Activated naive CD4-positive, alpha-beta T cell treated with anti-CD3 and anti-CD28 coated beads, Interleukin-2, amount 10 ng/mL, durations not matched to agents 7 days and 5 days (primary cell): ENCODE results near the gene SOD2.
"Not testable (repeated sequence)": the region's sequence is repeated elsewhere in the genome, so short reads cannot be mapped to it uniquely, and the experiment has no call there.

Experiments used
- CTCF ChIA-PET: fragments of 350-600 bp; sonication (Branson Sonifier 250); formaldehyde crosslinking; loops from one replicate; lab custom pipeline; 2021; ENCODE audit warnings: antibody characterized with exemption; lab: Charles Lee
- DNase-seq: peaks from one replicate; pipeline ENCODE4 v3.0.0-alpha.2; 2020
- H3K27ac Mint-ChIP-seq: one replicate; pipeline ENCODE4 v1.8.0; 2021; ENCODE audit warnings: mild to moderate bottlenecking, moderate library complexity, mixed read lengths
- H3K27me3 Mint-ChIP-seq: one replicate; pipeline ENCODE4 v1.8.0; 2021; ENCODE audit warnings: mild to moderate bottlenecking, mixed read lengths
- H3K36me3 Mint-ChIP-seq: one replicate; pipeline ENCODE4 v1.8.0; 2021; ENCODE audit warnings: mixed read lengths
- H3K4me1 Mint-ChIP-seq: one replicate; pipeline ENCODE4 v1.8.0; 2021; ENCODE audit warnings: mixed read lengths
- H3K4me3 Mint-ChIP-seq: one replicate; pipeline ENCODE4 v1.8.0; 2021; ENCODE audit warnings: mild to moderate bottlenecking, moderate library complexity, mixed read lengths
- H3K9me3 Mint-ChIP-seq: one replicate; pipeline ENCODE4 v1.8.0; 2021; ENCODE audit warnings: mixed read lengths

Gene SOD2

DNA sequence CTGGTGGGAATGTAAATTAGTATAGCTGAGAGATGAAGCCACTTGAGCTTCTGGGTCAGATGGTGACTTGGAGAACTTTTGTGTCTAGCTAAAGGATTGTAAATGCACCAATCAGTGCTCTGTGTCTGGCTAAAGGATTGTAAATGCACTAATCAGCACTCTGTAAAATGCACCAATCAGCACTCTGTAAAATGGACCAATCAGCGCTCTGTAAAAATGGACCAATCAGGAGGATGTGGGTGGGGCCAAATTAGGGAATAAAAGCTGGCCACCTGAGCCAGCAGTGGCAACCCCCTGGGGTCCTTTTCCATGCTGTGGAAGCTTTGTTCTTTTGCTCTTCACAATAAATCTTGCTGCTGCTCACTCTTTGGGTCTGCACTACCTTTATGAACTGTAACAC lies 31.1 kb downstream of the SOD2 start:
- DNase-seq, H3K4me1 Mint-ChIP-seq, H3K4me3 Mint-ChIP-seq, H3K27me3 Mint-ChIP-seq, H3K36me3 Mint-ChIP-seq, H3K27ac Mint-ChIP-seq, H3K9me3 Mint-ChIP-seq, CTCF ChIA-PET: not testable (repeated sequence)

DNA sequence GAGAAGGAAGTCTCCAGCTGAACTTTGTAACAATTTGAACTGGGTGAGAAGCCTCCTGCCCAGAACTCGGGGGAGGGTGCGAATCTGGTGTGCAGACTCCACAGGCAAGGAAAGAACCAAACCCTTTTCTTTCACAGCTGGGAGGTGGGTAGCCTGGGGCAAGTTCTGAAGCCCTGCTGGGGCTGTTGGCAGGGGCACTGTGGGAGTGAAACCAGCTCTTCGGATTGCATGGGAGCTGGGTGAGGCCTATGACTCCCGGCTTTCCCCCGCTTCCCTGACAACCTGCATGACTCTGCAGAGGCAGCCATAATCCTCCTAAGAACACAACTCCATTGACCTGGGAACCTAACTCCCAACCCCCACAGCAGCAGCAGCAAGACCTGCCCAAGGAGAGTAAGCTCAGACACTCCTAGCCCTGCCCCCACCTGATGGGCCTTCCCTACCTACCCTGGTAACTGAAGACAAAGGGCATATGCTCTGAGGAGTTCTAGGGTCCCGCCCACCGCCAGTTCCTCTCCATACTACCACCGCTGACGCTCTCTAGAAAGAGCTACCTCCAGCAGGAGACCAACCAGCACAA lies 37.5 kb downstream of the SOD2 start:
- Mint-ChIP-seq H3K9me3 (no peaks in the 10 kb centered on the region), H3K36me3 (no peaks in the 10 kb centered on the region), H3K27me3 (no peaks in the 10 kb centered on the region), H3K4me1 (no peaks in the 10 kb centered on the region), H3K27ac (no peak overlapping the region), H3K4me3 (no peak overlapping the region)
- no peak for DNase-seq
- CTCF ChIA-PET = interaction anchor here (0.8 to 3.1 kb wide), 10 partner anchors 10 to 486 kb away, joined by 3 to 34 read pairs (median 4); partner anchors contain the start of gene FNDC1

DNA sequence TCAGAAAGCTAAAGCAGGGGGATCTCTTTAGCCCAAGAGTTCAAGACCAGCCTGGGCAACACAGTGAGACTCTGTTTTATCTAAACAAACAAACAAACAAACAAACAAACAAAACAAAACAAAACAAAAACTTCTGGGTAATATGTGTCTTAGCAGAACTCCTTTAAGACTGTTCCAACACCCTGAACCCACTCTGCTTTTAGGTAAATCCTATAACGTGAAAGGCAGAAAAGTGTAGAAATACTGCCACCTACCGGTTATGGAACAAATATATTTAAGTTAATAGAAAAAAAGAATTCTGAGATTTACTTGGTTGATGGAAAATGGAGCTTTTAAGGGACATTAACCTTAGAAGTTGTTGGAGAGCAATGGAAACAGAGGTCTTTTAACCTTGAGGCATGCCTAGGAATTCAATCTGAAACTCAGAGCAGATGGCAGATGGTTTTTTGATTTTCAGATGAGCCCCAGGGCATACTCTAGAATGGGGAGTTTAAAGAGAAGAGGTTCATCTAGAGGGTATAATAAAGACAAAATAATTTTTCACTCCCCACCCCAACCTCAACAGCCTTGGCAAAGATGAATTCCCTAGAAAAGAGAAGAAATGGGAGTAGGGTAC lies 38.5 kb downstream of the SOD2 start:
- Mint-ChIP-seq H3K36me3 (no peaks in the 10 kb centered on the region), H3K4me3 (no peak overlapping the region), H3K27me3 (no peaks in the 10 kb centered on the region), H3K27ac (no peak overlapping the region), H3K9me3 (no peaks in the 10 kb centered on the region), H3K4me1 (no peaks in the 10 kb centered on the region)
- no peak for DNase-seq
- CTCF ChIA-PET = interaction anchor here (0.7 to 3.1 kb wide), 15 partner anchors 9 to 1108 kb away, joined by 3 to 34 read pairs (median 4); partner anchors contain the start of gene FNDC1

- no peak overlapping the region for H3K4me3 Mint-ChIP-seq
- no peaks in the 10 kb centered on the region for H3K27me3 Mint-ChIP-seq
- H3K36me3 Mint-ChIP-seq = no peaks in the 10 kb centered on the region
- no peaks in the 10 kb centered on the region for H3K4me1 Mint-ChIP-seq
- no peaks in the 10 kb centered on the region for H3K9me3 Mint-ChIP-seq
- DNase-seq = no peak
- no peak overlapping the region for H3K27ac Mint-ChIP-seq
- CTCF ChIA-PET = no interaction called here
Observed at GRCh38 chr6:159650314-159650713, 42.7 kb downstream of the SOD2 start.

DNA sequence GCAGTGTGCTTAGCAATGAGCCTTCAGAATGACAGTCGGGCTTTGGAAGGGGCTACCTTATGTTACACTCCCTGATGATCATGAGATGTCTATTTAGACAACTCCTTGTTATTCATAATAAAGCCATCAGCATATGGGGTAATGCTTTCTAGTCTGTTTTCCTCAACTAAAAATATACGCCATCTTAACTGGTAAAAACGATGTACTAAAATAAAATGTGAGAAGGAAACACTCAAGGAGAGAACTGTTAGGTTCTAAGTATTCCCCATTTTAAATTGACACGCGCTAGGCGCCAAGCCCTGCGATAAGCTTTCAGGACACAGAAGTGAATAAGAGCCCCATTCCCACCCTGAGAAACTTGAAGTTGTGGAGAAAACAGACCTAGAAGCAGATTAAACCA lies 43.6 kb downstream of the SOD2 start:
- Mint-ChIP-seq H3K27ac (no peak overlapping the region), H3K9me3 (no peaks in the 10 kb centered on the region), H3K4me1 (no peaks in the 10 kb centered on the region), H3K4me3 (no peak overlapping the region), H3K36me3 (no peaks in the 10 kb centered on the region), H3K27me3 (no peaks in the 10 kb centered on the region)
- DNase-seq = no peak
- CTCF ChIA-PET = no interaction called here

DNA sequence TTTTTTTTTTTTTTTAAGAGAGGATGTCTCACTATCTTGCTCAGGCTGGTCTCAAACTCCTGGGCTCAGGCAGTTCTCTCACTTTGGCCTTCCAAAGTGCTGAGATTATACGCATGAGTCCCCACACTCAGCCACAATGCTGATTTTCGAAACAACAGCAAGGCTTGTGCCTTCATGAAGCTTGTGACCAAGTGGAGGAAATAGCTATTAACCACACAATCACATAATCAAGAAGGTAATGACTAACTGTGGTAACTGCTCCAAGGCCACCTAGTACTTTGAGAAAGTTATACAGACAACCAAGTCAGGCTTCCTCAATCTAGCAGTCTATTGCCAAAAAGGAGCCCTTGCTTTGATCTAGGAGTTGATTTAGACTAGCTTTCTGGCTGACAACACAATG lies 46.3 kb downstream of the SOD2 start:
- no peak for DNase-seq
- no peaks in the 10 kb centered on the region for H3K36me3 Mint-ChIP-seq
- no peaks in the 10 kb centered on the region for H3K4me1 Mint-ChIP-seq
- no peak overlapping the region for H3K4me3 Mint-ChIP-seq
- H3K27me3 Mint-ChIP-seq = no peaks in the 10 kb centered on the region
- no peak overlapping the region for H3K27ac Mint-ChIP-seq
- CTCF ChIA-PET = interaction anchor here (0.7 to 1.9 kb wide), 3 partner anchors 201 to 473 kb away, joined by 4 to 7 read pairs (median 5); no protein-coding TSS in a partner anchor
- no peaks in the 10 kb centered on the region for H3K9me3 Mint-ChIP-seq

DNA sequence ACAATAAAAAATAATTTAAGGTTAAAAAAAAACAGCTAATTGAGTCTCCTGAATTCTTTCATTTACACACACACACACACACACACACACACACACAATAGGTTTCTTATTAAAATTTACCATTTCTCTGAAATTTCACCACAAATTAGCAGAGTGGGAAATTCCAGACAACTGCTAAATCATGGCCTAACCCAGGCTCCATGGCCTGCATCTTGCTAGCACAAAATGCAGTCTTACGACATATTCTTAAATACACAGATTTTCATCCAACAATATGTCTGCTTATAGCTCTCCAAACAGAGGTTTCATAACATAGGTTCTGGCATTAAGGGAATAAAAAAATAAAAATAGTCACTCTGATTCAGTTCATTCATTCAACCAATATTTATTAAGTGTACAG lies 46.9 kb downstream of the SOD2 start:
- H3K9me3 Mint-ChIP-seq = no peaks in the 10 kb centered on the region
- no peak overlapping the region for H3K27ac Mint-ChIP-seq
- DNase-seq = no peak
- CTCF ChIA-PET = interaction anchor here (1.3 to 2.1 kb wide), 3 partner anchors 9 to 472 kb away, joined by 5 to 8 read pairs (median 7); no protein-coding TSS in a partner anchor
- no peak overlapping the region for H3K4me3 Mint-ChIP-seq
- no peaks in the 10 kb centered on the region for H3K36me3 Mint-ChIP-seq
- no peaks in the 10 kb centered on the region for H3K4me1 Mint-ChIP-seq
- H3K27me3 Mint-ChIP-seq = no peaks in the 10 kb centered on the region

GRCh38 chr6:159645640-159646039 lies 47.4 kb downstream of the SOD2 start:
- Mint-ChIP-seq H3K4me3 (no peak overlapping the region), H3K27me3 (no peaks in the 10 kb centered on the region), H3K36me3 (no peaks in the 10 kb centered on the region), H3K9me3 (no peaks in the 10 kb centered on the region), H3K27ac (no peak overlapping the region), H3K4me1 (no peaks in the 10 kb centered on the region)
- CTCF ChIA-PET = interaction anchor here (2.1 kb wide), 1 partner anchor 9 kb away, joined by 8 read pairs; no protein-coding TSS in a partner anchor
- DNase-seq = no peak
